ENCODE results near the gene GSKIP.
A peak's percentile ranks its signal among the peaks of the same experiment; 100 is the strongest.

Gene GSKIP

GRCh38 chr14:96409701-96410100 is 46.4 kb downstream of the GSKIP start:
- Histone ChIP-seq H3K36me3 (ENCODE audit: low read depth) (no peaks in the 10 kb centered on the region), H3K27ac (ENCODE audit: poor library complexity, severe bottlenecking) (no peak overlapping the region), H3K27me3 (ENCODE audit: insufficient read depth, poor library complexity, severe bottlenecking) (no peaks in the 10 kb centered on the region), H3K4me3 (ENCODE audit: severe bottlenecking) (no peak overlapping the region), H3K4me1 (ENCODE audit: insufficient read depth, poor library complexity, severe bottlenecking) (no peaks in the 10 kb centered on the region), H3K9me3 (ENCODE audit: severe bottlenecking) (no peaks in the 10 kb centered on the region)
- no peak for DNase-seq (ENCODE audit: low spot score)
- peak; percentile 36; the same call in 1 of the 3 replicates for ATAC-seq (ENCODE audit: low read depth)
- TF ChIP-seq CTCF (IDR thresholded peaks at IDR 0.05; ENCODE audit: poor library complexity, severe bottlenecking): no peak

GRCh38 chr14:96410119-96410518 is 46.8 kb downstream of the GSKIP start:
- H3K4me1 ChIP-seq (ENCODE audit: insufficient read depth, poor library complexity, severe bottlenecking): no peaks in the 10 kb centered on the region
- H3K9me3 ChIP-seq (ENCODE audit: severe bottlenecking): no peaks in the 10 kb centered on the region
- DNase-seq (ENCODE audit: low spot score): no peak
- H3K27me3 ChIP-seq (ENCODE audit: insufficient read depth, poor library complexity, severe bottlenecking): no peaks in the 10 kb centered on the region
- H3K27ac ChIP-seq (ENCODE audit: poor library complexity, severe bottlenecking): no peak overlapping the region
- H3K36me3 ChIP-seq (ENCODE audit: low read depth): no peaks in the 10 kb centered on the region
- no peak overlapping the region for H3K4me3 ChIP-seq (ENCODE audit: severe bottlenecking)
- TF ChIP-seq CTCF (IDR thresholded peaks at IDR 0.05; ENCODE audit: poor library complexity, severe bottlenecking): no peak
- no peak for ATAC-seq (ENCODE audit: low read depth)

- H3K27me3 ChIP-seq (ENCODE audit: insufficient read depth, poor library complexity, severe bottlenecking): no peaks in the 10 kb centered on the region
- H3K9me3 ChIP-seq (ENCODE audit: severe bottlenecking): no peaks in the 10 kb centered on the region
- H3K27ac ChIP-seq (ENCODE audit: poor library complexity, severe bottlenecking): no peak overlapping the region
- H3K36me3 ChIP-seq (ENCODE audit: low read depth): no peaks in the 10 kb centered on the region
- DNase-seq (ENCODE audit: low spot score) (no peak), ATAC-seq (ENCODE audit: low read depth) (no peak)
- no peaks in the 10 kb centered on the region for H3K4me1 ChIP-seq (ENCODE audit: insufficient read depth, poor library complexity, severe bottlenecking)
- TF ChIP-seq CTCF (IDR thresholded peaks at IDR 0.05; ENCODE audit: poor library complexity, severe bottlenecking): no peak
- H3K4me3 ChIP-seq (ENCODE audit: severe bottlenecking): no peak overlapping the region
Measured at GRCh38 chr14:96413526-96413925, 50.2 kb downstream of the GSKIP start.

- Histone ChIP-seq H3K4me1 (ENCODE audit: insufficient read depth, poor library complexity, severe bottlenecking) (no peaks in the 10 kb centered on the region), H3K36me3 (ENCODE audit: low read depth) (no peaks in the 10 kb centered on the region), H3K27ac (ENCODE audit: poor library complexity, severe bottlenecking) (no peak overlapping the region), H3K27me3 (ENCODE audit: insufficient read depth, poor library complexity, severe bottlenecking) (no peaks in the 10 kb centered on the region), H3K4me3 (ENCODE audit: severe bottlenecking) (no peak overlapping the region), H3K9me3 (ENCODE audit: severe bottlenecking) (no peaks in the 10 kb centered on the region)
- no peak for TF ChIP-seq CTCF (IDR thresholded peaks at IDR 0.05; ENCODE audit: poor library complexity, severe bottlenecking)
- DNase-seq (ENCODE audit: low spot score): no peak
- ATAC-seq (ENCODE audit: low read depth): no peak
Measured at GRCh38 chr14:96415559-96415958, 52.2 kb downstream of the GSKIP start.

- DNase-seq (ENCODE audit: low spot score) (no peak), ATAC-seq (ENCODE audit: low read depth) (no peak)
- Histone ChIP-seq H3K27me3 (ENCODE audit: insufficient read depth, poor library complexity, severe bottlenecking) (no peaks in the 10 kb centered on the region), H3K4me1 (ENCODE audit: insufficient read depth, poor library complexity, severe bottlenecking) (no peaks in the 10 kb centered on the region), H3K36me3 (ENCODE audit: low read depth) (no peaks in the 10 kb centered on the region), H3K27ac (ENCODE audit: poor library complexity, severe bottlenecking) (no peak overlapping the region), H3K4me3 (ENCODE audit: severe bottlenecking) (no peak overlapping the region), H3K9me3 (ENCODE audit: severe bottlenecking) (no peaks in the 10 kb centered on the region)
- no peak for TF ChIP-seq CTCF (IDR thresholded peaks at IDR 0.05; ENCODE audit: poor library complexity, severe bottlenecking)
Measured at GRCh38 chr14:96416292-96416691, 53.0 kb downstream of the GSKIP start.
